PC-3 (cell line): ENCODE measurements around the gene LAMA3. TPM values are rescaled to one million over a fixed set of nuclear protein-coding genes. Genes with fewer than 3 reads are reported as not detected.

Experiments used
- ATAC-seq: fragments of 200-7000 bp; cut with Tn5 transposase; 2 replicates; pipeline ENCODE4 v1.9.1; 2020; ENCODE audit warnings: mild to moderate bottlenecking, moderate library complexity
- BruUV-seq: library from RNA; stranded (reverse); fragments of 400-500 nt; replicated peaks from 2 replicates; lab custom pipeline; 2021; lab: Mats Ljungman, UMichigan
- CTCF ChIA-PET: fragments of 300-600 bp; sonication (Branson Sonifier 250); formaldehyde crosslinking; loops from one replicate; lab custom pipeline; 2022; ENCODE audit warnings: antibody characterized with exemption; lab: Charles Lee
- POLR2A ChIA-PET: fragments of 300-600 bp; sonication (Branson Sonifier 250); formaldehyde crosslinking; loops from one replicate; lab custom pipeline; 2022; ENCODE audit warnings: antibody characterized with exemption; ENCODE audit not compliant: unreplicated experiment; lab: Charles Lee
- DNase-seq: peaks from one replicate; pipeline ENCODE4 v3.0.0-alpha.2; 2015
- H2AFZ ChIP-seq: fragments of 300-600 bp; sonication (generic); 2 replicates; pipeline ENCODE4 v1.6.0; 2016; ENCODE audit warnings: antibody characterized with exemption, low read length
- H3F3A ChIP-seq: fragments of 300-600 bp; sonication (generic); one replicate; pipeline ENCODE4 v1.6.0; 2017; ENCODE audit warnings: antibody characterized with exemption, low read length, control low read depth, mild to moderate bottlenecking; ENCODE audit not compliant: unreplicated experiment
- H3K27ac ChIP-seq: fragments of 300-600 bp; sonication (generic); 2 replicates; pipeline ENCODE4 v1.5.1; 2016; ENCODE audit warnings: mild to moderate bottlenecking, low read length
- H3K27me3 ChIP-seq: fragments of 300-600 bp; sonication (generic); 2 replicates; pipeline ENCODE4 v1.6.1; 2016; ENCODE audit warnings: low read length, mixed read lengths
- H3K36me3 ChIP-seq: fragments of 300-600 bp; sonication (generic); 2 replicates; pipeline ENCODE4 v1.6.1; 2016; ENCODE audit warnings: low read depth, mixed run types, low read length, mixed read lengths
- H3K4me1 ChIP-seq: fragments of 300-600 bp; sonication (generic); 2 replicates; pipeline ENCODE4 v1.5.1; 2016; ENCODE audit warnings: low read length; ENCODE audit not compliant: insufficient read depth
- H3K4me2 ChIP-seq: fragments of 300-600 bp; sonication (generic); 2 replicates; pipeline ENCODE4 v1.6.0; 2016; ENCODE audit warnings: low read length
- H3K4me3 ChIP-seq: fragments of 300-600 bp; sonication (generic); 2 replicates; pipeline ENCODE4 v1.5.1; 2016; ENCODE audit warnings: mild to moderate bottlenecking, low read length, mixed read lengths
- H3K79me2 ChIP-seq: fragments of 300-600 bp; sonication (generic); 2 replicates; pipeline ENCODE4 v1.6.1; 2017; ENCODE audit warnings: low read length, mixed read lengths
- H3K9ac ChIP-seq: fragments of 300-600 bp; sonication (generic); 2 replicates; pipeline ENCODE4 v1.6.0; 2016; ENCODE audit warnings: mild to moderate bottlenecking, low read length
- H3K9me2 ChIP-seq: fragments of 300-600 bp; sonication (generic); replicated peaks from 2 replicates; pipeline ENCODE4 v1.6.1; 2016; ENCODE audit warnings: mixed run types, low read length, mixed read lengths
- H3K9me3 ChIP-seq: fragments of 300-600 bp; sonication (generic); 2 replicates; pipeline ENCODE4 v1.6.1; 2016; ENCODE audit warnings: low read length, mixed read lengths
- H4K20me1 ChIP-seq: fragments of 300-600 bp; sonication (generic); 2 replicates; pipeline ENCODE4 v1.6.1; 2016; ENCODE audit warnings: low read length, mixed read lengths
- CTCF ChIP-seq: fragments of 300-600 bp; sonication (generic); conservative IDR thresholded peaks from 2 replicates; pipeline ENCODE4 v1.5.1; 2017; ENCODE audit warnings: antibody characterized with exemption, low read depth, mild to moderate bottlenecking, low read length
- EZH2 ChIP-seq: fragments of 300-600 bp; sonication (generic); IDR thresholded peaks from one replicate; pipeline ENCODE4 v1.6.1; 2017; ENCODE audit warnings: antibody characterized with exemption, mild to moderate bottlenecking, low read length; ENCODE audit not compliant: unreplicated experiment
- EZH2phosphoT487 ChIP-seq: fragments of 300-600 bp; sonication (generic); IDR thresholded peaks from 2 replicates; pipeline ENCODE4 v1.6.1; 2018; ENCODE audit warnings: mild to moderate bottlenecking, antibody characterized with exemption, low read length, borderline replicate concordance
- intact Hi-C: fragments of 100-400 bp; cut with micrococcal nuclease; formaldehyde crosslinking; loops from 2 replicates; pipeline ENCODE4 v1.9.0; 2023
- total RNA-seq: library from RNA; depleted of rRNA; stranded (reverse); fragments of >200 nt; gene quantifications from 2 replicates; pipeline ENCODE4 v1.2.3, GENCODE V29; 2014; rRNA removed

The LAMA3 gene
- total RNA-seq, 1 experiment from 2014 or later = 224 TPM

GRCh38 chr18:24003903-24004640, 314.8 kb downstream of the LAMA3 start:
- Histone ChIP-seq H3K4me1 (peaks cover 6% of the 10 kb centered on the region), H3K27ac (no peak overlapping the region), H2AFZ (no peak overlapping the region), H3K79me2 (no peaks in the 10 kb centered on the region), H3K9ac (no peak overlapping the region), H3K4me2 (no peak overlapping the region), H3K4me3 (no peak overlapping the region), H3F3A (no peaks in the 10 kb centered on the region), H3K27me3 (no peaks in the 10 kb centered on the region), H4K20me1 (no peaks in the 10 kb centered on the region), H3K36me3 (no peaks in the 10 kb centered on the region), H3K9me2 (no peaks in the 10 kb centered on the region), H3K9me3 (no peaks in the 10 kb centered on the region)
- ChIA-PET CTCF (no interaction called here), POLR2A (no interaction called here)
- intact Hi-C loops = no loop called here
- no TSS peak for BruUV-seq
- ATAC-seq (no peak), DNase-seq (no peak)
- TF ChIP-seq EZH2 (no peak), CTCF (no peak), EZH2phosphoT487 (no peak)

Other genes starting within 250 kb of the LAMA3 start
- 35.0 and 41.4 TPM in 2 replicates for gene RIOK3, start 236.2 kb upstream of the LAMA3 start, total RNA-seq
- gene RMC1, start 185.9 kb upstream of the LAMA3 start, total RNA-seq = 23.2 and 27.6 TPM in 2 replicates
- 85.5 and 122 TPM in 2 replicates for gene NPC1, start 102.9 kb upstream of the LAMA3 start, total RNA-seq
- gene ANKRD29, start 26.5 kb upstream of the LAMA3 start, total RNA-seq = 31.0 and 31.4 TPM in 2 replicates